HepG2 (cell line): Measurements from ENCODE around the gene FBXO24. TPM values are rescaled to one million over a fixed set of nuclear protein-coding genes. Genes with fewer than 3 reads are reported as not detected.

Source experiments
- CHD2 ChIP-seq: IDR thresholded peaks from 2 replicates; pipeline ENCODE4 v1.6.1; 2011; ENCODE audit warnings: low read depth, low read length, improper control_type of control experiment
- DMAP1 ChIP-seq: IDR thresholded peaks from 2 replicates; pipeline ENCODE4 v1.6.1; 2016
- DR1 ChIP-seq: sonication (generic); formaldehyde crosslinking; IDR thresholded peaks from 2 replicates; pipeline ENCODE4 v1.8.0; 2021; ENCODE audit warnings: mild to moderate bottlenecking, missing genetic modification reagents, inconsistent platforms
- FOXK1 ChIP-seq: sonication (generic); formaldehyde crosslinking; IDR thresholded peaks from 2 replicates; pipeline ENCODE4 v1.4.0; 2020; ENCODE audit warnings: low read depth, missing genetic modification reagents, borderline replicate concordance
- HDAC1 ChIP-seq: sonication (generic); formaldehyde crosslinking; IDR thresholded peaks from 2 replicates; pipeline ENCODE4 v1.5.1; 2020; ENCODE audit warnings: mild to moderate bottlenecking, missing genetic modification reagents
- HOXA5 ChIP-seq: sonication (generic); formaldehyde crosslinking; IDR thresholded peaks from 2 replicates; pipeline ENCODE4 v1.4.0; 2020; ENCODE audit warnings: missing genetic modification reagents
- KDM6A ChIP-seq: IDR thresholded peaks from 2 replicates; pipeline ENCODE4 v1.6.1; 2016; ENCODE audit warnings: low read depth
- NONO ChIP-seq, 2 experiments: fragments of 450-650 bp in 1 of 2; sonication (generic) in 1 of 2; formaldehyde crosslinking in 1 of 2; IDR thresholded peaks in 1 of 2; conservative IDR thresholded peaks in 1 of 2; 2 replicates each; pipeline versions ENCODE4 v1.6.1 to v1.8.0; 2017 to 2022; ENCODE audit warnings: mild to moderate bottlenecking in 1 of 2, missing genetic modification reagents in 1 of 2, moderate library complexity in 1 of 2
- POLR2A ChIP-seq, 2 experiments: IDR thresholded peaks; 2 replicates each; pipeline ENCODE4 v1.6.1; 2011; ENCODE audit warnings: low read depth in 2 of 2, low read length in 2 of 2, mild to moderate bottlenecking in 1 of 2, moderate library complexity in 1 of 2; ENCODE audit not compliant: insufficient read depth in 1 of 2
- ZBTB8A ChIP-seq: sonication (generic); formaldehyde crosslinking; IDR thresholded peaks from 2 replicates; pipeline ENCODE4 v1.4.0; 2020; ENCODE audit warnings: mild to moderate bottlenecking, low read depth, missing genetic modification reagents, borderline replicate concordance
- ZMYM3 ChIP-seq: sonication (generic); formaldehyde crosslinking; IDR thresholded peaks from 2 replicates; pipeline ENCODE4 v1.5.1; 2020; ENCODE audit warnings: mild to moderate bottlenecking, missing genetic modification reagents
- ZNF329 ChIP-seq: sonication (generic); formaldehyde crosslinking; IDR thresholded peaks from 2 replicates; pipeline ENCODE4 v1.9.0; 2021; ENCODE audit warnings: low read depth, mild to moderate bottlenecking, missing genetic modification reagents
- ZNF670 ChIP-seq: sonication (generic); formaldehyde crosslinking; IDR thresholded peaks from 2 replicates; pipeline ENCODE4 v1.8.0; 2022; ENCODE audit warnings: mild to moderate bottlenecking, missing genetic modification reagents, borderline replicate concordance
- ZNF816 ChIP-seq: sonication (generic); formaldehyde crosslinking; IDR thresholded peaks from 2 replicates; pipeline ENCODE4 v1.8.0; 2022; ENCODE audit warnings: missing genetic modification reagents, mild to moderate bottlenecking, borderline replicate concordance
- polyA plus RNA-seq, 8 experiments: library from polyadenylated mRNA; depleted of rRNA in 3 of 8; stranded (reverse) in 7 of 8; unstranded in 1 of 8; fragments of >200 nt; fragmentation: Illumina TruSeq in 4 of 8; extraction: Trizol in 4 of 8; gene quantifications; 2 replicates each; pipeline versions ENCODE4 v1.2.1 to v1.2.3, GENCODE V29; 2011 to 2016; ENCODE audit warnings: low read depth in 4 of 8, missing spikeins in 1 of 8, mixed read lengths in 1 of 8; ENCODE audit not compliant: insufficient read depth in 1 of 8
- total RNA-seq, 5 experiments: library from RNA; depleted of rRNA; stranded (reverse); fragments of >200 nt; fragmentation: Illumina TruSeq; extraction: Trizol; gene quantifications; 2 replicates each; pipeline ENCODE4 v1.2.3, GENCODE V29; 2016; ENCODE audit warnings: low read depth in 1 of 5
- TF ChIP-seq, protein P1 (sequence below): sonication (generic); formaldehyde crosslinking; IDR thresholded peaks from 2 replicates; pipeline ENCODE4 v1.5.0; 2020; ENCODE audit warnings: mild to moderate bottlenecking, missing genetic modification reagents, borderline replicate concordance
- TF ChIP-seq, protein P2 (sequence below): sonication (generic); formaldehyde crosslinking; IDR thresholded peaks from 2 replicates; pipeline ENCODE4 v1.5.0; 2020; ENCODE audit warnings: missing genetic modification reagents
- TF ChIP-seq, protein P3 (sequence below): sonication (generic); formaldehyde crosslinking; conservative IDR thresholded peaks from 2 replicates; pipeline ENCODE4 v1.8.0; 2022; ENCODE audit warnings: missing genetic modification reagents
- TF ChIP-seq, protein P4 (sequence below): sonication (generic); formaldehyde crosslinking; IDR thresholded peaks from 2 replicates; pipeline ENCODE4 v1.8.1; 2023; ENCODE audit warnings: mild to moderate bottlenecking, missing genetic modification reagents

FBXO24 gene
- total and polyA plus RNA-seq, 2 of the 13 experiments (the other 11 are each of a cell fraction or from before 2014, with no cell fraction given) = 0.20 to 0.55 TPM

DNA sequence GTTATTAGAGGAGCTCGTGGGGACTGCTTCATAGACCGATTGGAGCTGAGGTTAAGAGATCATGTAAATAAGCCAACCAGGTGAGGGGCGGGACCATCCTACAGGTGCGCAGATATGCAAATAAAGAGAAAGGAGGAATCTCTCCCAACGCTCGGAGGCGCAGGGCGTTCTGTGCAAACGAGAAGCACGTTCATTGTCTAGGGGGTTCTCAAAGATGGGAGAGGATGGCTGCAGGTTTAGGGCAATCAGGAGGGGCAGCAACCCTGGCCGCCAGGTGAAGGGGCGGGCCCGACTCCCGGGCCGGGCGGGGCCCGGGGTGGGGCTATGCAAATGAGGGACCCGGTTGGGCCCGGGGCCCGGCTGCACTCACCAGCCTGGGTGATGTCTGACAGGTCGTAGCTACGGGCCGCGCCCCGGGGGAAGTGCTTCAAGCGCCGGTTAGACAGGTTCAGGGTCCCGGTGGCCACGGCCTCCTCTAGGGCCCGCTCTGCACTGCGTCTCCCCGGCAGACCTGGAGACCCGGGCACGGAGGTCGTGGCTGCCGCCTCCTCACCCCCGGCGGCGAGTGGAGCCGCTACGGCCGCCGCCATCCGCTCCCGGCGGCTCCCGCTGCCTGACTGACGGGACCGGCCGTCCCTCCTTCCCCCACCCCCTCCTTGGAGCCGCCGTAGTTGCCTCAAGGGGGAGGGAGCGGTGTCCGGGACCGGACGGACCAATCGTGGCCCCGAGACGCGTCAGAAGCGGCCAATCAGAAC, 440 bp upstream of the FBXO24 start, which contains the start of gene LRCH4 (continued):
- TF ChIP-seq ZBTB8A = no peak
- TF ChIP-seq CHD2 = no peak
- TF ChIP-seq, protein P1, sequence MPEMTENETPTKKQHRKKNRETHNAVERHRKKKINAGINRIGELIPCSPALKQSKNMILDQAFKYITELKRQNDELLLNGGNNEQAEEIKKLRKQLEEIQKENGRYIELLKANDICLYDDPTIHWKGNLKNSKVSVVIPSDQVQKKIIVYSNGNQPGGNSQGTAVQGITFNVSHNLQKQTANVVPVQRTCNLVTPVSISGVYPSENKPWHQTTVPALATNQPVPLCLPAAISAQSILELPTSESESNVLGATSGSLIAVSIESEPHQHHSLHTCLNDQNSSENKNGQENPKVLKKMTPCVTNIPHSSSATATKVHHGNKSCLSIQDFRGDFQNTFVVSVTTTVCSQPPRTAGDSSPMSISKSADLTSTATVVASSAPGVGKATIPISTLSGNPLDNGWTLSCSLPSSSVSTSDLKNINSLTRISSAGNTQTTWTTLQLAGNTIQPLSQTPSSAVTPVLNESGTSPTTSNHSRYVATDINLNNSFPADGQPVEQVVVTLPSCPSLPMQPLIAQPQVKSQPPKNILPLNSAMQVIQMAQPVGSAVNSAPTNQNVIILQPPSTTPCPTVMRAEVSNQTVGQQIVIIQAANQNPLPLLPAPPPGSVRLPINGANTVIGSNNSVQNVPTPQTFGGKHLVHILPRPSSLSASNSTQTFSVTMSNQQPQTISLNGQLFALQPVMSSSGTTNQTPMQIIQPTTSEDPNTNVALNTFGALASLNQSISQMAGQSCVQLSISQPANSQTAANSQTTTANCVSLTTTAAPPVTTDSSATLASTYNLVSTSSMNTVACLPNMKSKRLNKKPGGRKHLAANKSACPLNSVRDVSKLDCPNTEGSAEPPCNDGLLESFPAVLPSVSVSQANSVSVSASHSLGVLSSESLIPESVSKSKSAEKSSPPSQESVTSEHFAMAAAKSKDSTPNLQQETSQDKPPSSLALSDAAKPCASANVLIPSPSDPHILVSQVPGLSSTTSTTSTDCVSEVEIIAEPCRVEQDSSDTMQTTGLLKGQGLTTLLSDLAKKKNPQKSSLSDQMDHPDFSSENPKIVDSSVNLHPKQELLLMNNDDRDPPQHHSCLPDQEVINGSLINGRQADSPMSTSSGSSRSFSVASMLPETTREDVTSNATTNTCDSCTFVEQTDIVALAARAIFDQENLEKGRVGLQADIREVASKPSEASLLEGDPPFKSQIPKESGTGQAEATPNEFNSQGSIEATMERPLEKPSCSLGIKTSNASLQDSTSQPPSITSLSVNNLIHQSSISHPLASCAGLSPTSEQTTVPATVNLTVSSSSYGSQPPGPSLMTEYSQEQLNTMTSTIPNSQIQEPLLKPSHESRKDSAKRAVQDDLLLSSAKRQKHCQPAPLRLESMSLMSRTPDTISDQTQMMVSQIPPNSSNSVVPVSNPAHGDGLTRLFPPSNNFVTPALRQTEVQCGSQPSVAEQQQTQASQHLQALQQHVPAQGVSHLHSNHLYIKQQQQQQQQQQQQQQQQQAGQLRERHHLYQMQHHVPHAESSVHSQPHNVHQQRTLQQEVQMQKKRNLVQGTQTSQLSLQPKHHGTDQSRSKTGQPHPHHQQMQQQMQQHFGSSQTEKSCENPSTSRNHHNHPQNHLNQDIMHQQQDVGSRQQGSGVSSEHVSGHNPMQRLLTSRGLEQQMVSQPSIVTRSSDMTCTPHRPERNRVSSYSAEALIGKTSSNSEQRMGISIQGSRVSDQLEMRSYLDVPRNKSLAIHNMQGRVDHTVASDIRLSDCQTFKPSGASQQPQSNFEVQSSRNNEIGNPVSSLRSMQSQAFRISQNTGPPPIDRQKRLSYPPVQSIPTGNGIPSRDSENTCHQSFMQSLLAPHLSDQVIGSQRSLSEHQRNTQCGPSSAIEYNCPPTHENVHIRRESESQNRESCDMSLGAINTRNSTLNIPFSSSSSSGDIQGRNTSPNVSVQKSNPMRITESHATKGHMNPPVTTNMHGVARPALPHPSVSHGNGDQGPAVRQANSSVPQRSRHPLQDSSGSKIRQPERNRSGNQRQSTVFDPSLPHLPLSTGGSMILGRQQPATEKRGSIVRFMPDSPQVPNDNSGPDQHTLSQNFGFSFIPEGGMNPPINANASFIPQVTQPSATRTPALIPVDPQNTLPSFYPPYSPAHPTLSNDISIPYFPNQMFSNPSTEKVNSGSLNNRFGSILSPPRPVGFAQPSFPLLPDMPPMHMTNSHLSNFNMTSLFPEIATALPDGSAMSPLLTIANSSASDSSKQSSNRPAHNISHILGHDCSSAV (CRISPR knock-in tag) = no peak
- TF ChIP-seq, protein P2, sequence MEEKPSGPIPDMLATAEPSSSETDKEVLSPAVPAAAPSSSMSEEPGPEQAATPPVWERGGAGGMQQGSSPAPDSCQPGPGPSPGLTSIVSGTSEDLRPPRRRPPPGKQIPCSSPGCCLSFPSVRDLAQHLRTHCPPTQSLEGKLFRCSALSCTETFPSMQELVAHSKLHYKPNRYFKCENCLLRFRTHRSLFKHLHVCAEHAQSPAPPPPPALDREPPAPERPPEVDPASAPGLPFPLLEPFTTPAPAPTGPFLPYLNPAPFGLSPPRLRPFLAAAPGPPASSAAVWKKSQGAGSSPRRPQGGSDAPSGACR = peak; percentile 30; the same call in 1 of the 2 replicates
- peak; percentile 67; the same call in 1 of the 2 replicates for TF ChIP-seq ZNF816 (CRISPR knock-in tag)
- no peak for TF ChIP-seq ZMYM3 (CRISPR knock-in tag)
- peak; percentile 83 for TF ChIP-seq DR1 (CRISPR knock-in tag)
- TF ChIP-seq HDAC1 (CRISPR knock-in tag) = peak; percentile 88
- TF ChIP-seq FOXK1 (CRISPR knock-in tag) = peak; percentile 44; the same call in 1 of the 2 replicates
- TF ChIP-seq HOXA5 (CRISPR knock-in tag) = 0 out of 2 replicates have a peak, but pooled peaks have one; percentile 23
- peak; percentile 97 to 98 for TF ChIP-seq POLR2A (IDR thresholded peaks at IDR 0.05; ENCODE audit: insufficient read depth in 1 of 2, low read depth in 2 of 2, low read length in 2 of 2)
- peak; percentile 59; the same call in 1 of the 2 replicates for TF ChIP-seq ZNF670 (CRISPR knock-in tag)
- no peak for TF ChIP-seq NONO (IDR thresholded peaks at IDR 0.05)
- peak; percentile 97 for TF ChIP-seq NONO (CRISPR knock-in tag; conservative IDR thresholded peaks at IDR 0.05)
- TF ChIP-seq, protein P3, sequence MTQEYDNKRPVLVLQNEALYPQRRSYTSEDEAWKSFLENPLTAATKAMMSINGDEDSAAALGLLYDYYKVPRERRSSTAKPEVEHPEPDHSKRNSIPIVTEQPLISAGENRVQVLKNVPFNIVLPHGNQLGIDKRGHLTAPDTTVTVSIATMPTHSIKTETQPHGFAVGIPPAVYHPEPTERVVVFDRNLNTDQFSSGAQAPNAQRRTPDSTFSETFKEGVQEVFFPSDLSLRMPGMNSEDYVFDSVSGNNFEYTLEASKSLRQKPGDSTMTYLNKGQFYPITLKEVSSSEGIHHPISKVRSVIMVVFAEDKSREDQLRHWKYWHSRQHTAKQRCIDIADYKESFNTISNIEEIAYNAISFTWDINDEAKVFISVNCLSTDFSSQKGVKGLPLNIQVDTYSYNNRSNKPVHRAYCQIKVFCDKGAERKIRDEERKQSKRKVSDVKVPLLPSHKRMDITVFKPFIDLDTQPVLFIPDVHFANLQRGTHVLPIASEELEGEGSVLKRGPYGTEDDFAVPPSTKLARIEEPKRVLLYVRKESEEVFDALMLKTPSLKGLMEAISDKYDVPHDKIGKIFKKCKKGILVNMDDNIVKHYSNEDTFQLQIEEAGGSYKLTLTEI (CRISPR knock-in tag) = no peak
- TF ChIP-seq ZNF329 (CRISPR knock-in tag) = peak; percentile 9; the same call in 1 of the 2 replicates
- TF ChIP-seq KDM6A (CRISPR knock-in tag) = no peak
- peak; percentile 69; the same call in 1 of the 2 replicates for TF ChIP-seq DMAP1
- TF ChIP-seq, protein P4, sequence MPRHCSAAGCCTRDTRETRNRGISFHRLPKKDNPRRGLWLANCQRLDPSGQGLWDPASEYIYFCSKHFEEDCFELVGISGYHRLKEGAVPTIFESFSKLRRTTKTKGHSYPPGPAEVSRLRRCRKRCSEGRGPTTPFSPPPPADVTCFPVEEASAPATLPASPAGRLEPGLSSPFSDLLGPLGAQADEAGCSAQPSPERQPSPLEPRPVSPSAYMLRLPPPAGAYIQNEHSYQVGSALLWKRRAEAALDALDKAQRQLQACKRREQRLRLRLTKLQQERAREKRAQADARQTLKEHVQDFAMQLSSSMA (CRISPR knock-in tag) = peak; percentile 73; the same call in 1 of the 2 replicates
